Erythroblast (primary cell): ENCODE data around the gene GNA12.

ENCODE experiments used
- GATA1 ChIP-seq: IDR thresholded peaks from 2 replicates; pipeline ENCODE4 v1.6.1; 2011; ENCODE audit warnings: low read depth, mild to moderate bottlenecking, control low read depth, low read length, moderate library complexity
- POLR2A ChIP-seq: IDR thresholded peaks from 2 replicates; pipeline ENCODE4 v1.6.1; 2011; ENCODE audit warnings: mild to moderate bottlenecking, low read length

DNA sequence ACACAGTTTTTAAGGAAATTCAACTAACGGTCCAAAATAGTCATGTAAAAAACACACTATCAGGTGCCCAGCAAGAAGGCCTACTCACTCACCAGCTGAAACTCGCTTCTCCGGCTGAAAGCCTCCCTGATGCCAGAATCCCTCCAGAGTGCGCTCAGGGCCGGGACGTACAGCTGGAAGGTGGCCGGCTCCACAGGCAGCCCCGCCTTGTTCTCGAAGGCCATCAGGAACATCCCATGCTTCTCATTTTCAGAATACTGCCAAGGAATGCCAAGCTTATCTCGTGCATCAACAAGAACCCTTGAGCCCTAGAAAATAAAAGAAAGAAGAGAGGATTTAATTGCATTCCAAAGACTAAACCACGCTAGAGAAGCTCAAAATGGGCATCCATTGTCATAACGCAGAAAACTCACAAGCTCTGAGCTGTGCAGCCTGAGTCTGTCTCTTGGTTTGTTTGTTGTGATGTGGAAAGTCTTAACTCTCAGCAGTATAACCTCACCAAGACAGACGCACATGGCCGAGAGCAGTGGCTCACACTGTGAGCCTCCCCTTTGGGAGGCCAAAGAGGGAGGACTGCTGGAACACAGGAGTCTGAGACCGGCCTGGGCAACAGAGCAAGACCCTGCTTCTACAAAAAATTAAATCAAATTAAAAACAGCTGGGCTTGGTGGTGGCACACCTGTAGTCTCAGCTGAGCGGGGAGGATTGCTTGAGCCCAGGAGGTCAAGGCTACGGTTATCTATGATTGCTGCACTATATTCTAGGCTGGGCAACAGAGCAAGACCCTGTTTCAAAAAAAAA lies 49.1 kb downstream of the GNA12 start:
- TF ChIP-seq POLR2A (no peak), GATA1 (no peak)
